HCT116 (cell line): ENCODE data around the gene PLSCR4. TPM values are rescaled to one million over a fixed set of nuclear protein-coding genes. Genes with fewer than 3 reads are reported as not detected.

Experiments used
- ATAC-seq: fragments of 200-7000 bp; cut with Tn5 transposase; 2 replicates; pipeline ENCODE4 v1.9.1; 2020; ENCODE audit warnings: mild to moderate bottlenecking, moderate library complexity
- BruUV-seq: library from RNA; stranded (reverse); fragments of 400-500 nt; replicated peaks from 2 replicates; lab custom pipeline; 2021; lab: Mats Ljungman, UMichigan
- CTCF ChIA-PET: fragments of 300-600 bp; sonication (Branson Sonifier 250); formaldehyde crosslinking; loops from one replicate; lab custom pipeline; 2021; ENCODE audit warnings: antibody characterized with exemption; lab: Charles Lee
- POLR2A ChIA-PET: fragments of 300-600, 350-600 bp; sonication (Branson Sonifier 250); formaldehyde crosslinking; loops from one replicate; lab custom pipeline; 2021; ENCODE audit warnings: antibody characterized with exemption; lab: Charles Lee
- RAD21 ChIA-PET, 2 experiments: fragments of 300-600 bp; sonication (Branson Sonifier 250); formaldehyde crosslinking; loops; one replicate each; lab custom pipeline; 2023; ENCODE audit warnings: low total read pairs in 2 of 2; ENCODE audit not compliant: uncharacterized antibody in 2 of 2, unreplicated experiment in 2 of 2, low non-redundant PET in 1 of 2; lab: Charles Lee
- DNase-seq: peaks from one replicate; pipeline ENCODE4 v3.0.0-alpha.2; 2010; ENCODE audit warnings: low read depth, low spot score
- H2AFZ ChIP-seq: fragments of 200-600 bp; shearing (Covaris generic), sonication (generic); 2 replicates; pipeline ENCODE4 v1.6.1; 2017; ENCODE audit warnings: low read depth, mixed run types, mixed read lengths, antibody characterized with exemption, low read length; ENCODE audit not compliant: poor library complexity, severe bottlenecking
- H3K27ac ChIP-seq: 2 replicates; pipeline ENCODE4 v1.5.1; 2012; ENCODE audit warnings: low read depth, low read length
- H3K27me3 ChIP-seq: fragments of 200-600 bp; sonication (generic); 2 replicates; pipeline ENCODE4 v1.6.1; 2016; ENCODE audit warnings: mixed run types, low read length, mixed read lengths; ENCODE audit not compliant: insufficient read depth
- H3K36me3 ChIP-seq, 2 experiments: fragments of 200-500 bp in 1 of 2; fragments of 200-600 bp in 1 of 2; sonication (Bioruptor generic) in 1 of 2; sonication (generic) in 1 of 2; 2 replicates each; pipeline versions ENCODE4 v1.5.1 to v1.6.1; 2014 to 2016; ENCODE audit warnings: low read length in 2 of 2, inconsistent platforms in 1 of 2, mixed read lengths in 1 of 2, mixed run types in 1 of 2; ENCODE audit not compliant: insufficient read depth in 2 of 2, control insufficient read depth in 1 of 2
- H3K4me1 ChIP-seq, 2 experiments: fragments of 200-600 bp in 1 of 2; sonication (generic) in 1 of 2; 2 replicates each; pipeline versions ENCODE4 v1.5.1 to v1.6.1; 2012 to 2017; ENCODE audit warnings: low read length in 2 of 2, inconsistent platforms in 1 of 2, mild to moderate bottlenecking in 1 of 2, mixed read lengths in 1 of 2, mixed run types in 1 of 2, moderate library complexity in 1 of 2; ENCODE audit not compliant: insufficient read depth in 2 of 2, control insufficient read depth in 1 of 2
- H3K4me2 ChIP-seq: fragments of 200-600 bp; sonication (generic); 2 replicates; pipeline ENCODE4 v1.6.1; 2017; ENCODE audit warnings: mixed run types, low read length, mixed read lengths
- H3K4me3 ChIP-seq, 2 experiments: fragments of 200-600 bp in 1 of 2; sonication (generic) in 1 of 2; replicated peaks in 1 of 2; 2 replicates each; pipeline ENCODE4 v1.5.1; 2011 to 2016; ENCODE audit warnings: low read length in 2 of 2, control low read depth in 1 of 2, low read depth in 1 of 2, mild to moderate bottlenecking in 1 of 2, mixed read lengths in 1 of 2, mixed run types in 1 of 2
- H3K79me2 ChIP-seq: fragments of 200-600 bp; sonication (generic); 2 replicates; pipeline ENCODE4 v1.6.1; 2017; ENCODE audit warnings: mild to moderate bottlenecking, mixed run types, low read length, moderate library complexity, mixed read lengths; ENCODE audit not compliant: insufficient read depth
- H3K9ac ChIP-seq: fragments of 200-600 bp; sonication (generic); 2 replicates; pipeline ENCODE4 v1.6.1; 2016; ENCODE audit warnings: low read length, mixed read lengths
- H3K9me2 ChIP-seq: fragments of 200-600 bp; sonication (generic), shearing (Covaris generic); 2 replicates; pipeline ENCODE4 v1.6.1; 2017; ENCODE audit warnings: mixed run types, mild to moderate bottlenecking, moderate library complexity; ENCODE audit not compliant: insufficient read depth
- H3K9me3 ChIP-seq, 2 experiments: fragments of 200-500 bp in 1 of 2; fragments of 200-600 bp in 1 of 2; sonication (Bioruptor generic) in 1 of 2; sonication (generic) in 1 of 2; 2 replicates each; pipeline ENCODE4 v1.6.1; 2014 to 2017; ENCODE audit warnings: low read length in 2 of 2, mixed read lengths in 2 of 2, inconsistent platforms in 1 of 2, low read depth in 1 of 2, mild to moderate bottlenecking in 1 of 2, mixed run types in 1 of 2, moderate library complexity in 1 of 2; ENCODE audit not compliant: control insufficient read depth in 1 of 2, insufficient read depth in 1 of 2
- H4K20me1 ChIP-seq: fragments of 200-600 bp; sonication (generic), shearing (Covaris generic); 2 replicates; pipeline ENCODE4 v1.6.1; 2017; ENCODE audit warnings: mixed run types, mild to moderate bottlenecking, moderate library complexity; ENCODE audit not compliant: insufficient read depth
- EZH2 ChIP-seq: fragments of 200-600 bp; sonication (generic); IDR thresholded peaks from 2 replicates; pipeline ENCODE4 v1.6.1; 2017; ENCODE audit warnings: antibody characterized with exemption, mixed run types
- FOSL1 ChIP-seq: IDR thresholded peaks from 2 replicates; pipeline ENCODE4 v1.6.1; 2012; ENCODE audit warnings: low read depth
- MAX ChIP-seq: IDR thresholded peaks from 2 replicates; pipeline ENCODE4 v1.6.1; 2012
- REST ChIP-seq: IDR thresholded peaks from 2 replicates; pipeline ENCODE4 v1.6.1; 2012; ENCODE audit warnings: low read depth
- ZFX ChIP-seq: fragments of 450-650 bp; IDR thresholded peaks from 2 replicates; pipeline ENCODE4 v1.6.1; 2017
- intact Hi-C: fragments of 100-400 bp; cut with micrococcal nuclease; formaldehyde crosslinking; loops from 2 replicates; pipeline ENCODE4 v1.10.0; 2022
- total RNA-seq: library from RNA; stranded (reverse); gene quantifications from one replicate; pipeline ENCODE4 v1.2.1, GENCODE V29; 2021; ENCODE audit not compliant: unreplicated experiment
- TF ChIP-seq, protein P1 (sequence below): IDR thresholded peaks from 2 replicates; pipeline ENCODE4 v1.6.1; 2011; ENCODE audit warnings: mild to moderate bottlenecking, low read length, moderate library complexity; ENCODE audit not compliant: insufficient replicate concordance; ENCODE audit errors: extremely low read depth

PLSCR4 gene
- total RNA-seq, 1 experiment from 2014 or later: 4.1 TPM

DNA sequence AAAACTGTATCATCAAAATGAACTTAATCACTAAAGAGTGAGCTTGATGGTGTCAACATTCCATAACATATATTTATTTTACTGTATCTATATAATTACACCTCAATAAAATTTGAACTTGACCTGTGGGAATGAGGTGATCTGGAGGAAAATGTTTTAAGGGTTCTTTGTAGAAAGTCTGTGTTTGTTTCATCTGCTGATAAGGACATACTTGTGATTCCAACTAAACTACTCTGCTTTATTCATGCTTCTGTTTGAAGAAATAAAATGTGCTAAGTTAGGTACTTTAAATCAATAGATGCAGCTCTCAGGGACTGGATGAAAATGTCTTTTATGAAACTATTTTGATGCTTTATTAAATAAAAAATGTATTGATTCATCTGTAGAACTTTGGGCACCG is 78.3 kb downstream of the PLSCR4 start:
- no peak for DNase-seq
- Histone ChIP-seq H3K36me3 (no peaks in the 10 kb centered on the region), H3K27ac (no peak overlapping the region), H4K20me1 (no peaks in the 10 kb centered on the region), H3K4me2 (no peak overlapping the region)
- no TSS peak for BruUV-seq
- TF ChIP-seq EZH2: no peak
- no peak for TF ChIP-seq REST
- TF ChIP-seq ZFX: no peak
- no peak for TF ChIP-seq MAX
- TF ChIP-seq, protein P1, sequence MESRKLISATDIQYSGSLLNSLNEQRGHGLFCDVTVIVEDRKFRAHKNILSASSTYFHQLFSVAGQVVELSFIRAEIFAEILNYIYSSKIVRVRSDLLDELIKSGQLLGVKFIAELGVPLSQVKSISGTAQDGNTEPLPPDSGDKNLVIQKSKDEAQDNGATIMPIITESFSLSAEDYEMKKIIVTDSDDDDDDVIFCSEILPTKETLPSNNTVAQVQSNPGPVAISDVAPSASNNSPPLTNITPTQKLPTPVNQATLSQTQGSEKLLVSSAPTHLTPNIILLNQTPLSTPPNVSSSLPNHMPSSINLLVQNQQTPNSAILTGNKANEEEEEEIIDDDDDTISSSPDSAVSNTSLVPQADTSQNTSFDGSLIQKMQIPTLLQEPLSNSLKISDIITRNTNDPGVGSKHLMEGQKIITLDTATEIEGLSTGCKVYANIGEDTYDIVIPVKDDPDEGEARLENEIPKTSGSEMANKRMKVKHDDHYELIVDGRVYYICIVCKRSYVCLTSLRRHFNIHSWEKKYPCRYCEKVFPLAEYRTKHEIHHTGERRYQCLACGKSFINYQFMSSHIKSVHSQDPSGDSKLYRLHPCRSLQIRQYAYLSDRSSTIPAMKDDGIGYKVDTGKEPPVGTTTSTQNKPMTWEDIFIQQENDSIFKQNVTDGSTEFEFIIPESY: no peak
- no peak for TF ChIP-seq FOSL1
- TF ChIP-seq, all 23 proteins: peak for 0
- Histone ChIP-seq H3K79me2 (no peaks in the 10 kb centered on the region), H3K27me3 (no peaks in the 10 kb centered on the region), H3K9me2 (no peaks in the 10 kb centered on the region), H3K4me3 (no peak overlapping the region), H2AFZ (no peak overlapping the region), H3K9me3 (no peaks in the 10 kb centered on the region), H3K4me1 (no peaks in the 10 kb centered on the region), H3K9ac (no peak overlapping the region)
- intact Hi-C loops: no loop called here
- RAD21 ChIA-PET: no interaction called here
- CTCF ChIA-PET: interaction anchor here (2.0 kb wide), 1 partner anchor 17 kb away, joined by 5 read pairs; no protein-coding TSS in a partner anchor
- POLR2A ChIA-PET: no interaction called here
- ATAC-seq: no peak
